Measurements from ENCODE around the gene ECPAS.

Gene ECPAS

GRCh38 chr9:111320631-111321030 is 163.6 kb downstream of the ECPAS start:
- DNase-seq, result no peak

- no peak for DNase-seq
Observed at GRCh38 chr9:111316796-111317195, 167.4 kb downstream of the ECPAS start.
